CD4-positive, alpha-beta T cell (primary cell): ENCODE measurements around the gene TP53I13. TPM values are rescaled to one million over a fixed set of nuclear protein-coding genes. Genes with fewer than 3 reads are reported as not detected.

Experiments
- ATAC-seq: fragments of 200-7000 bp; cut with Tn5 transposase; one replicate; pipeline ENCODE4 v1.10.0; 2022; ENCODE audit warnings: mild to moderate bottlenecking; ENCODE audit not compliant: poor library complexity
- CTCF ChIA-PET: fragments of 350-600 bp; sonication (Branson Sonifier 250); formaldehyde crosslinking; loops from one replicate; lab custom pipeline; 2021; ENCODE audit warnings: antibody characterized with exemption, inconsistent platforms; lab: Charles Lee
- POLR2A ChIA-PET: fragments of 350-600 bp; sonication (Branson Sonifier 250); formaldehyde crosslinking; loops from one replicate; lab custom pipeline; 2021; ENCODE audit warnings: antibody characterized with exemption, inconsistent platforms; lab: Charles Lee
- DNase-seq, 14 experiments: peaks; one replicate each; pipeline ENCODE4 v3.0.0-alpha.2; 2013 to 2020; ENCODE audit warnings: mixed read lengths in 2 of 14
- H3K27ac ChIP-seq, 2 donors: one replicate each; pipeline versions ENCODE4 v1.5.1 to v1.7.0; 2013; ENCODE audit warnings: low read length in 2 of 2, low read depth in 1 of 2, mild to moderate bottlenecking in 1 of 2
- H3K27me3 ChIP-seq, 2 experiments: 1 replicate in 1 of 2; 2 replicates in 1 of 2; pipeline versions ENCODE4 v1.6.1 to v1.7.0; 2013; ENCODE audit warnings: low read length in 2 of 2, control low read depth in 1 of 2, mild to moderate bottlenecking in 1 of 2, moderate library complexity in 1 of 2; ENCODE audit not compliant: insufficient read depth in 2 of 2, control insufficient read depth in 1 of 2
- H3K36me3 ChIP-seq: one replicate; pipeline ENCODE4 v1.6.1; 2013; ENCODE audit warnings: low read length, control low read depth; ENCODE audit not compliant: insufficient read depth
- H3K4me1 ChIP-seq: one replicate; pipeline ENCODE4 v1.6.1; 2013; ENCODE audit warnings: low read length, control low read depth; ENCODE audit not compliant: insufficient read depth
- H3K4me3 ChIP-seq: one replicate; pipeline ENCODE4 v1.5.1; 2013; ENCODE audit warnings: mild to moderate bottlenecking, low read length, moderate library complexity
- H3K9me3 ChIP-seq, 2 experiments: 1 replicate in 1 of 2; 2 replicates in 1 of 2; pipeline versions ENCODE4 v1.6.1 to v1.7.0; 2013; ENCODE audit warnings: low read length in 2 of 2, mild to moderate bottlenecking in 2 of 2, control low read depth in 1 of 2, moderate library complexity in 1 of 2; ENCODE audit not compliant: control insufficient read depth in 1 of 2, insufficient read depth in 1 of 2
- H3K27ac Mint-ChIP-seq: one replicate; pipeline ENCODE4 v1.8.0; 2020; ENCODE audit warnings: mixed read lengths
- H3K27me3 Mint-ChIP-seq: one replicate; pipeline ENCODE4 v1.8.0; 2021; ENCODE audit warnings: mixed read lengths
- H3K36me3 Mint-ChIP-seq: one replicate; pipeline ENCODE4 v1.8.0; 2021; ENCODE audit warnings: low read depth, mixed read lengths
- H3K4me1 Mint-ChIP-seq: one replicate; pipeline ENCODE4 v1.8.0; 2021; ENCODE audit warnings: low read depth, mixed read lengths
- H3K4me3 Mint-ChIP-seq: one replicate; pipeline ENCODE4 v1.8.0; 2020; ENCODE audit warnings: mild to moderate bottlenecking, mixed read lengths
- H3K9me3 Mint-ChIP-seq: one replicate; pipeline ENCODE4 v1.8.0; 2020; ENCODE audit warnings: mixed read lengths
- CTCF ChIP-seq: fragments of 200-600 bp; IDR thresholded peaks from one replicate; pipeline ENCODE4 v1.8.0; 2022; ENCODE audit warnings: antibody characterized with exemption, mild to moderate bottlenecking
- intact Hi-C, 2 experiments: fragments of 100-400 bp; cut with DNase I in 1 of 2; cut with micrococcal nuclease in 1 of 2; formaldehyde crosslinking; loops; one replicate each; pipeline versions ENCODE4 v1.15.1 to v1.9.0; 2023 to 2025; cut with DNase I, micrococcal nuclease
- total RNA-seq, 174 experiments: library from RNA in 2 of 174; stranded (reverse) in 2 of 174; gene quantifications; one replicate each; pipeline ENCODE4 v1.2.3 and lab custom pipeline; 2021 to 2026

Gene TP53I13
- total RNA-seq, 2 experiments from 2014 or later = 45.8 to 47.7 TPM

GRCh38 chr17:29546830-29547229 lies 21.7 kb upstream of the TP53I13 start:
- Mint-ChIP-seq H3K36me3 (peaks cover 38% of the 10 kb centered on the region), H3K4me1 (no peaks in the 10 kb centered on the region), H3K4me3 (no peak overlapping the region), H3K27ac (no peak overlapping the region), H3K27me3 (no peaks in the 10 kb centered on the region), H3K9me3 (no peaks in the 10 kb centered on the region)
- no peaks in the 10 kb centered on the region for H3K27me3 ChIP-seq
- no peak overlapping the region for H3K4me3 ChIP-seq
- H3K27ac ChIP-seq = no peak overlapping the region
- ATAC-seq = no peak
- peaks cover 29% of the 10 kb centered on the region for H3K36me3 ChIP-seq
- H3K4me1 ChIP-seq = peaks cover 3% of the 10 kb centered on the region
- H3K9me3 ChIP-seq = no peaks in the 10 kb centered on the region
- no peak for TF ChIP-seq CTCF
- ChIA-PET POLR2A (no interaction called here), CTCF (no interaction called here)
- DNase-seq = no peak
- intact Hi-C loops = no loop called here

- ATAC-seq (no peak), DNase-seq (peak in 1 of 14 experiments; percentile 26)
- POLR2A ChIA-PET = no interaction called here
- no peaks in the 10 kb centered on the region for H3K9me3 ChIP-seq
- Mint-ChIP-seq H3K27me3 (no peaks in the 10 kb centered on the region), H3K4me1 (no peaks in the 10 kb centered on the region), H3K4me3 (no peak overlapping the region), H3K27ac (no peak overlapping the region), H3K36me3 (peaks cover 16% of the 10 kb centered on the region), H3K9me3 (no peaks in the 10 kb centered on the region)
- TF ChIP-seq CTCF = no peak
- H3K4me3 ChIP-seq = no peak overlapping the region
- H3K4me1 ChIP-seq = peaks cover 3% of the 10 kb centered on the region
- peaks cover 4% of the 10 kb centered on the region for H3K36me3 ChIP-seq
- intact Hi-C loops = no loop called here
- CTCF ChIA-PET = no interaction called here
- no peak overlapping the region for H3K27ac ChIP-seq
- H3K27me3 ChIP-seq = no peaks in the 10 kb centered on the region
These were observed 19.2 kb upstream of the TP53I13 start for GRCh38 chr17:29549177-29549923.

- intact Hi-C loops = no loop called here
- TF ChIP-seq CTCF = no peak
- Mint-ChIP-seq H3K9me3 (no peaks in the 10 kb centered on the region), H3K4me1 (peaks cover 7% of the 10 kb centered on the region), H3K36me3 (no peaks in the 10 kb centered on the region), H3K4me3 (no peak overlapping the region), H3K27me3 (no peaks in the 10 kb centered on the region), H3K27ac (no peak overlapping the region)
- CTCF ChIA-PET = no interaction called here
- POLR2A ChIA-PET = no interaction called here
- DNase-seq = no peak
- no peak for ATAC-seq
- H3K27ac ChIP-seq = no peak overlapping the region
- peaks cover 3% of the 10 kb centered on the region for H3K4me1 ChIP-seq
- H3K4me3 ChIP-seq = no peak overlapping the region
- no peaks in the 10 kb centered on the region for H3K36me3 ChIP-seq
- no peaks in the 10 kb centered on the region for H3K9me3 ChIP-seq
- H3K27me3 ChIP-seq = no peaks in the 10 kb centered on the region
These were observed 12.7 kb upstream of the TP53I13 start for GRCh38 chr17:29555840-29556239.
